Activated naive CD4-positive, alpha-beta T cell treated with anti-CD3 and anti-CD28 coated beads, Interleukin-2, amount 10 ng/mL, durations not matched to agents 7 days and 5 days (primary cell): Measurements from ENCODE around the gene EOGT.

Experiments used
- CTCF ChIA-PET: fragments of 350-600 bp; sonication (Branson Sonifier 250); formaldehyde crosslinking; loops from one replicate; lab custom pipeline; 2021; ENCODE audit warnings: antibody characterized with exemption; lab: Charles Lee
- DNase-seq: peaks from one replicate; pipeline ENCODE4 v3.0.0-alpha.2; 2020
- H3K27ac Mint-ChIP-seq: one replicate; pipeline ENCODE4 v1.8.0; 2021; ENCODE audit warnings: mild to moderate bottlenecking, moderate library complexity, mixed read lengths
- H3K27me3 Mint-ChIP-seq: one replicate; pipeline ENCODE4 v1.8.0; 2021; ENCODE audit warnings: mild to moderate bottlenecking, mixed read lengths
- H3K36me3 Mint-ChIP-seq: one replicate; pipeline ENCODE4 v1.8.0; 2021; ENCODE audit warnings: mixed read lengths
- H3K4me1 Mint-ChIP-seq: one replicate; pipeline ENCODE4 v1.8.0; 2021; ENCODE audit warnings: mixed read lengths
- H3K4me3 Mint-ChIP-seq: one replicate; pipeline ENCODE4 v1.8.0; 2021; ENCODE audit warnings: mild to moderate bottlenecking, moderate library complexity, mixed read lengths
- H3K9me3 Mint-ChIP-seq: one replicate; pipeline ENCODE4 v1.8.0; 2021; ENCODE audit warnings: mixed read lengths

The EOGT gene

GRCh38 chr3:68999158-68999557, 14.3 kb downstream of the EOGT start:
- Mint-ChIP-seq H3K9me3 (no peaks in the 10 kb centered on the region), H3K27me3 (no peaks in the 10 kb centered on the region), H3K27ac (no peak overlapping the region), H3K4me3 (no peak overlapping the region), H3K36me3 (peaks cover 31% of the 10 kb centered on the region), H3K4me1 (no peaks in the 10 kb centered on the region)
- CTCF ChIA-PET, result interaction anchor here (1.5 kb wide), 1 partner anchor 13 kb away, joined by 3 read pairs; no protein-coding TSS in a partner anchor
- DNase-seq, result no peak

DNA sequence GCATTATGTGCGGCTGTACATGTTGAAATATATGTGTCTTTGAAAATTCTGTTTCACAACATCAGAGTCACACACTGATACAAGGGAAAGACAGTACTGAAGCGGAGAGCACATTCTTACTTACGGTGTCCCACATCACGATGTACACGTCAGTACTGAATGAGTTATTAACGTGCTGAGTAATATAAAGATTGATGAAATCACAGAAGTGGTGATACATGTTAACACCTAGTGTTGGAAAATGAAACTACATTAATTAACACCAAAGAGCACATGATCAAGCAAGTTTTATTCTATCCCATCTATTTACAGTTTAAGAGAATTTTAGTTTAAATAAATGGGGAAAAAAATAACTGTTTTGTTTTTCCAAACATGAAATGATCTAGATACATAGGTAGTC, 15.6 kb downstream of the EOGT start:
- no peaks in the 10 kb centered on the region for H3K9me3 Mint-ChIP-seq
- no peak overlapping the region for H3K4me3 Mint-ChIP-seq
- no peak for DNase-seq
- no peak overlapping the region for H3K27ac Mint-ChIP-seq
- CTCF ChIA-PET, result no interaction called here
- peaks cover 34% of the 10 kb centered on the region for H3K36me3 Mint-ChIP-seq
- no peaks in the 10 kb centered on the region for H3K4me1 Mint-ChIP-seq
- no peaks in the 10 kb centered on the region for H3K27me3 Mint-ChIP-seq

GRCh38 chr3:68996356-68996995, 17.0 kb downstream of the EOGT start:
- no peak overlapping the region for H3K4me3 Mint-ChIP-seq
- peaks cover 36% of the 10 kb centered on the region for H3K36me3 Mint-ChIP-seq
- no peaks in the 10 kb centered on the region for H3K9me3 Mint-ChIP-seq
- H3K27me3 Mint-ChIP-seq, result no peaks in the 10 kb centered on the region
- no peak for DNase-seq
- CTCF ChIA-PET, result no interaction called here
- H3K4me1 Mint-ChIP-seq, result no peaks in the 10 kb centered on the region
- no peak overlapping the region for H3K27ac Mint-ChIP-seq

DNA sequence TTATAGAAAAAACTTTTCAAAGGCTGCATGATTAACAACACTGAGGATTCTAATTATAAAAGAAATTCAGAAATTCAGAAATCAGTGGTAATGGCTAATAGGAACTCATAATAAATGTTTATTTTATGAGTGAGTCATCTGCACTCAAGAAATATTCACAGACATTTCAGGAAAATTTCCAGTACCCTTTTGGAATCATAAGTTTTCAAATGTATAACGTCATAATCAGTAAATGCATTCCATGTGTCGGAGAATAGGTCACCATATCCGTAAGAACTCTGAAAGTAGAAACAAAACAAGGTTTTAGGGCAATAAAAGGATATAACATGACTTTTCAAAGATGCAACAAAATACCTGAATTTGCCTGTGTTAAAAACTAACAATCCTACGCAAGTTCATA, 24.7 kb downstream of the EOGT start:
- peaks cover 42% of the 10 kb centered on the region for H3K36me3 Mint-ChIP-seq

DNA sequence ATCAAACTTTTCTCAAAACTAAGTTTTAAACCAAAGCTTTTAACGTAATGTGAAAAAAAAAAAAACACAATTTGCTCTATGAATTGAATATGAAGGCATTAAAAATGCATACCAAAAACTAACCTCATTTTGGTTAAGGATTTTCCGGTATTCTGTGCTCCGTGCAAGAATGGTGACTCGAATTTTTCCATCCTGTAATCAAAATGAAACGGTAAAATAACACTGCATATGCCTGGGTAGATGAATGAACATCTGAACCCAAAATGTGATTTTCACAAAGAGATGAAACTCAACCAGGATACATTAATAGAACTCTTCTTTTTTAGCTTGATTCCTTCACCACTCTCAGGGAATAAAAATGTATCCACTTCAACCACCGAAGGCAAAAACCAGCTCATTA, 26.2 kb downstream of the EOGT start:
- CTCF ChIA-PET, result no interaction called here
- Mint-ChIP-seq H3K4me1 (no peaks in the 10 kb centered on the region), H3K4me3 (no peak overlapping the region), H3K9me3 (no peaks in the 10 kb centered on the region), H3K27me3 (no peaks in the 10 kb centered on the region), H3K36me3 (peaks cover 38% of the 10 kb centered on the region), H3K27ac (no peak overlapping the region)
- no peak for DNase-seq

More for the DNA sequence above, 24.7 kb downstream of the EOGT start:
- CTCF ChIA-PET, result no interaction called here
- no peak for DNase-seq
- H3K27me3 Mint-ChIP-seq, result no peaks in the 10 kb centered on the region
- no peak overlapping the region for H3K27ac Mint-ChIP-seq
- no peak overlapping the region for H3K4me3 Mint-ChIP-seq
- no peaks in the 10 kb centered on the region for H3K4me1 Mint-ChIP-seq
- no peaks in the 10 kb centered on the region for H3K9me3 Mint-ChIP-seq

DNA sequence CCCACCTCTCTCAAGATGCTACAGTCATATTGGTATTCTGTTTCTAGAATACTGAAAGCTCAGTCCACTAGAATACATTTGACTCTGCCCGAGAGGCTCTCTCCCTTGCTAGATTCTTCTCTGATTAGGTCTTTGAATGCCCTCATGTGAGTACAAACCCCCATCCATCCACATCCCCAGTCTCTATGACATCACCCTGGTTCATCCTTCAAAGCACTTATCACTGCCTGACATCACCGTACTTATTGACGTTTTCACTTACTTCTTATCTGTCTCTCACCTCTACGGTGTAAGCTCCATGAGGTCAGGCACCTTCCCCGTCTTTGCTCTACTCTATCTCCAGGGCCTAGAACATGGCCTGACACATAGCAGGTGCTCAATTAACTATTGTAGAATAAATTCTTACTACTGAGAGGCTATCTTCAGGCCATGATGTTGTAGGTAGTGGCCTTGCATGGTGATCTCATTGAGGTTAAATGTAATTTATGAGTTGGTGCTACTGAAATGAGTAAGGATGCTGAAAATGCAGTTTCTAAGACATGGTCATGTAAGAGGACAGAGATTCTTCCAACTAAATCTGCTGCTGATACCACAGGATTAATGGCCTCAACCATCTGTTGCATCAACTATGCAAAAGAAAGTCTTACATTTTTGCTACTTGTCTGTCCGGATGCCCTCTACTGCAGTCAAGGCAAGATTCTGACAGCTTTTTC, 26.8 kb downstream of the EOGT start:
- DNase-seq, result no peak
- H3K36me3 Mint-ChIP-seq, result peaks cover 33% of the 10 kb centered on the region
- CTCF ChIA-PET, result no interaction called here
- no peaks in the 10 kb centered on the region for H3K4me1 Mint-ChIP-seq
- no peak overlapping the region for H3K4me3 Mint-ChIP-seq
- H3K27ac Mint-ChIP-seq, result no peak overlapping the region
- no peaks in the 10 kb centered on the region for H3K9me3 Mint-ChIP-seq
- no peaks in the 10 kb centered on the region for H3K27me3 Mint-ChIP-seq

DNA sequence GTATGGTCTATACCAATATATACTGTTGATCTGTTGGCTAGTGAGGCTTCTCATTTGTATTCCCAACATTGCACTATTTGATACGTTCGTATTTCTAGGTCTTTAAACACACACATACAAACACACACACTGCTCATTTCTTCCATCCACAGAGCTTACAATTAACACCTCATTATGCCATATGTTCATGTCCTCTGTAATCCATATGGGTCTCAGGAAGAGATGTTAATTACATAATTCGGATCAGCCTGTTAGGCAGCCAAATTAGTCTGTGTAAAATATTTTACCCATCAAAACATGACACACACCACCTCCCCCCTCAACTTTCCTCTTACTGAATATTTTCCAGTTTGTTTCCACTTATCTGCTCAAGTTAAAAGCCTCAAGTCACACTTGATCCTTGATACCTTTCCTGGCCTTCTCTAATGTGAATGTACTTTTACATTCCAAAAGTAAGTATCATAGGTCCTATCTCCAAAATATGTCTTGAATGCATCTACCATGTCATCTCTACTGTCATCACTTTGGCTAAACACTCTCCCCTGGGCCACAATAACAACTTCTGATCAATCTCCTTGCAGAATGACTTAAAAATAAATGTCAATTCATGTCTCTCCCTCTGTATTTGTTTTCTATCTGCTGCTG, 28.2 kb downstream of the EOGT start:
- Mint-ChIP-seq H3K4me1 (no peaks in the 10 kb centered on the region), H3K27me3 (no peaks in the 10 kb centered on the region), H3K4me3 (no peak overlapping the region), H3K36me3 (peaks cover 27% of the 10 kb centered on the region), H3K9me3 (no peaks in the 10 kb centered on the region), H3K27ac (no peak overlapping the region)
- CTCF ChIA-PET, result no interaction called here
- no peak for DNase-seq

DNA sequence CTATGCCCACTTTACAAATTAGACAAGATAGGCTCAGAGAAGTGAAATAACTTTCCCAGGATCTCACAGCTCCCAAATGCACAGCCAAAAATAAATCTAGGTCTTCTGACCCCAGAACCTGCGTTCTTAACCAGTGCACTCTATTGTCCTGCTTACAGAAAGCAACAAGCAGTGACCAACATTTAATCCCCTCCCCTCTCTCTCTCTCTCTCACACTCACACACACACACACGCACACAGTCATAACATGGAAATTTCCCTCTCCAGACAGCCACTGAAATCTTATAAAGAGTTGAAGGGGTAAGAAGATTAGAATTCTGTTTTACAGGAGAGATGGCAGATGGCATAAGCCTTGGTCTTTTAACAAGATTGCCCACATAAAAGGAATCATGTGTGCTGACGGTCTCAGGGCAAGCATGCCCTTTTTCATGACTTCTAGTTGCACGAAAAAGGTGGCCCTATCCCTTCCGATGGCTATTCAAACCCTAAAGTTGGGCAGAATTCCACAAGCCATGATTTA, 29.4 kb downstream of the EOGT start:
- CTCF ChIA-PET, result no interaction called here
- H3K27ac Mint-ChIP-seq, result no peak overlapping the region
- no peaks in the 10 kb centered on the region for H3K27me3 Mint-ChIP-seq
- no peak overlapping the region for H3K4me3 Mint-ChIP-seq
- no peaks in the 10 kb centered on the region for H3K4me1 Mint-ChIP-seq
- H3K9me3 Mint-ChIP-seq, result no peaks in the 10 kb centered on the region
- H3K36me3 Mint-ChIP-seq, result peaks cover 30% of the 10 kb centered on the region
- DNase-seq, result no peak

- CTCF ChIA-PET, result no interaction called here
- Mint-ChIP-seq H3K36me3 (peaks cover 12% of the 10 kb centered on the region), H3K4me1 (no peaks in the 10 kb centered on the region), H3K27me3 (no peaks in the 10 kb centered on the region), H3K4me3 (no peak overlapping the region), H3K27ac (no peak overlapping the region), H3K9me3 (no peaks in the 10 kb centered on the region)
- DNase-seq, result no peak
These were observed 35.9 kb downstream of the EOGT start for GRCh38 chr3:68977486-68978167.

DNA sequence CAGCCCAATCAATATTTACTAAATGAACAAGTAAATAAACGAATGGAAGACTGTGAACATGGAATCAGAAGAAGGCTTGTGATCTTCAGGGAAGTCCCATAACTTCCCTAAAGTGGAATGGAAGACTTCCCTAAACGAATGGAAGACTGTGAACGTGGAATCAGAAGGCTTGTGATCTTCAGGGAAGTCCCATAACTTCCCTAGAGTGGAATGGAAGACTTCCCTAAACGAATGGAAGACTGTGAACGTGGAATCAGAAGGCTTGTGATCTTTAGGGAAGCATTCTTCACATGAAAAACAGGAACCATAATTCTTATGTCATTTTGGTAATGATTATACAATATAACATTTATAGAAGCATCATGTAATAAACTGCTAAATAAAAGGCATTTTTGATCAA, 38.8 kb downstream of the EOGT start:
- no peaks in the 10 kb centered on the region for H3K4me1 Mint-ChIP-seq
- H3K36me3 Mint-ChIP-seq, result peaks cover 10% of the 10 kb centered on the region
- H3K9me3 Mint-ChIP-seq, result no peaks in the 10 kb centered on the region
- DNase-seq, result no peak
- H3K27me3 Mint-ChIP-seq, result peaks cover 4% of the 10 kb centered on the region
- H3K27ac Mint-ChIP-seq, result no peak overlapping the region
- CTCF ChIA-PET, result no interaction called here
- no peak overlapping the region for H3K4me3 Mint-ChIP-seq

DNA sequence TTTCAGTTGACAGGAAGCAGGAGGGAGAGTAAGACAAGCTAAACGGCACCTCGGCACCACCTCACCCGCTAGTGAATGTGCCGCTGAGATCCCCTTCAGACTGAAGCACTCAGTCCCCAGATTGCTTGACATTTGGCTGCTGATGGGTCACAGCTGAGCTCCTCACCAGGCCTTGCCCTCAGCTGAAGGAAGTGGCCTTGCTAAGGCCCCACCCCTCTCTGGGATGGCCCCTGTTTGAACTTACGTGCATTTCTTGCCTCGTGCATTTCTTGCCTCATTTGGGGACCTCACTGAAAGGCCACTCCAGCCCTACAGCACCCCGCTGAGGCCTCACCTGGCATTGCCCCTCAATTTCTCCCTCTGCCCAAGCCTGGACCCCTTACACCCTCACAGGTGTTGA, 39.8 kb downstream of the EOGT start:
- H3K9me3 Mint-ChIP-seq, result no peaks in the 10 kb centered on the region
- H3K4me3 Mint-ChIP-seq, result no peak overlapping the region
- peaks cover 4% of the 10 kb centered on the region for H3K27me3 Mint-ChIP-seq
- H3K4me1 Mint-ChIP-seq, result no peaks in the 10 kb centered on the region
- no peak overlapping the region for H3K27ac Mint-ChIP-seq
- peaks cover 8% of the 10 kb centered on the region for H3K36me3 Mint-ChIP-seq
- CTCF ChIA-PET, result no interaction called here
- DNase-seq, result no peak

DNA sequence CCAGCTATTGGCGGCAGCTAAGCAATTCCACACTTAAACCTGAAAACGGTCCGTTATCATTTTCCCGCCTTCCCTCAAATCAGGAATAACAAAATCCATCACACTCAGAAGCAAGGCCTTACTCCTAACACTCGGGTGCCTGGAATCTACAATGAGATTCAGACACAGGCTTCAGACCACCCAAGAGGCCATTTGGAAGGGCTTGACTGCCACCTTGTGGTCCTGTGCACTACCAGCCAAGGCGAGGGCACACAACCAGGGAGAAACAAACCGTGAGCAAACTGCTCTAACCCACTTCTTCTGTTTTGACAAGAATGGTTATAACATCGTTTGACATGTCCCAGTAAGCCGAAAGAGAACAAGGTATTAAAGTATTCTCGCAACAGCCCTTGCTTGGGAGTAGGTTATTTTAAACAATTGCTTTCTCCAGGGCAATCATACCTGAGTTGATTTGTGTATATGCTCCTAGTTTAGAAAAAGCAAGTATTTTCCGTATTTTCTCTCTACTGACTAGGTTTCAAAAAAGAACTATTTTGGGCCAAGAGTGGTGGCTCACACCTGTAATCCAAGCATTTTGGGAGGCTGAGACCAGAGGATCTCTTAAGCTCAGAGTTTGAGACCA, 41.0 kb downstream of the EOGT start:
- Mint-ChIP-seq H3K4me3 (no peak overlapping the region), H3K36me3 (peaks cover 6% of the 10 kb centered on the region), H3K27ac (no peak overlapping the region), H3K9me3 (no peaks in the 10 kb centered on the region), H3K4me1 (no peaks in the 10 kb centered on the region), H3K27me3 (peaks cover 4% of the 10 kb centered on the region)
- peak; percentile 52 for DNase-seq
- CTCF ChIA-PET, result interaction anchor here (0.6 to 1.4 kb wide), 4 partner anchors 63 to 1209 kb away, joined by 3 to 4 read pairs (median 3); no protein-coding TSS in a partner anchor

DNA sequence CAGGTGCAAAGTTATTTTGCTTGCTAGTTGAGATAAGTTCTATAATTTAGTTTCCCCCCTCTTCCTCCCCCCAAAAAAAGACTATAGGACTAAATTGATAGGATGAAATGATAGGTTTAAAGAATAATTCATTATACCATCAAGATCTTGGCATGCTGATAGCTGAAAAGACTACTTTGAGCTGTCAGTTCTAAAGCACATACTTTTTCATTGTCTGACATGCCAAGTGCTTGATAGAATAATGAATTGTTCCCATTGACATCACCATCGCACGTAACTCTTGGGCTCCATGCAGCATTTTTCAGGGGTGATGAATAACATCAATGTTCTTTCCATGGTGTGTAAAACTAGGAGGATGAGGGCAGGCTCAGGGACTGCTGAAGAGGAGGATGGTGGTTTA, 48.8 kb downstream of the EOGT start:
- no peak for DNase-seq

DNA sequence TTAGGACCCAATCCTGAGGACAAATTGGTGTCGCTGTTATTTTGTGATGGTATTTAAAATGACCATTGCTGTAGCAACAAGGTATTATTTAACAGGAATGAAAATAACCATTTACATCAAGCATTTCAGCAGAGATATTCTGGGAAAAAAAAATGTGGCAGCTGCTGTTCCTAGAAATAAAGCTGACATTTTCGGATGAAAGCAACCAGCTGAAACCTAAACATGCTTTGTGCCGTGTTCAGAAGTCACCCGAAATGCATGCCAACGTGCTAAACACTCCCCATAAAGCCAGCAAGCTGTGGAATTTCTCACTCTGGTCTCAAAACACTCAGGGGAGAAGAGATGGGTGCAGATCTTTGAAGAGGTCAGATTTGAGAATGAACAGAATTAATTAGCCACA, 49.6 kb downstream of the EOGT start:
- H3K27me3 Mint-ChIP-seq, result peaks cover 17% of the 10 kb centered on the region
- CTCF ChIA-PET, result no interaction called here
- no peak overlapping the region for H3K27ac Mint-ChIP-seq
- no peaks in the 10 kb centered on the region for H3K4me1 Mint-ChIP-seq
- no peaks in the 10 kb centered on the region for H3K36me3 Mint-ChIP-seq
- H3K4me3 Mint-ChIP-seq, result no peak overlapping the region
- no peaks in the 10 kb centered on the region for H3K9me3 Mint-ChIP-seq
- no peak for DNase-seq

More for the DNA sequence above, 48.8 kb downstream of the EOGT start:
- Mint-ChIP-seq H3K27me3 (peaks cover 12% of the 10 kb centered on the region), H3K4me1 (no peaks in the 10 kb centered on the region), H3K27ac (no peak overlapping the region), H3K9me3 (no peaks in the 10 kb centered on the region), H3K36me3 (no peaks in the 10 kb centered on the region), H3K4me3 (no peak overlapping the region)
- CTCF ChIA-PET, result no interaction called here
